Natural killer cell (primary cell): ENCODE measurements around the gene PRR12. TPM values are rescaled to one million over a fixed set of nuclear protein-coding genes. Genes with fewer than 3 reads are reported as not detected.

ENCODE experiments used
- ATAC-seq, 3 donors: fragments of 150-1000 bp in 2 of 3; fragments of 200-7000 bp in 1 of 3; cut with Tn5 transposase; 1 replicate in 1 of 3; 2 replicates in 2 of 3; pipeline ENCODE4 v1.10.0; 2021; ENCODE audit warnings: mild to moderate bottlenecking in 2 of 3, moderate library complexity in 2 of 3
- DNase-seq, 2 donors: peaks; one replicate each; pipeline versions ENCODE4 v3.0.0 to v3.0.0-alpha.2; 2013 to 2021; ENCODE audit warnings: mixed read lengths in 1 of 2
- H3K27ac ChIP-seq: one replicate; pipeline ENCODE4 v1.5.1; 2013; ENCODE audit warnings: mild to moderate bottlenecking, low read length
- H3K27me3 ChIP-seq: one replicate; pipeline ENCODE4 v1.6.1; 2013; ENCODE audit warnings: low read length; ENCODE audit not compliant: control insufficient read depth, insufficient read depth
- H3K36me3 ChIP-seq: one replicate; pipeline ENCODE4 v1.6.1; 2013; ENCODE audit warnings: low read length; ENCODE audit not compliant: control insufficient read depth, insufficient read depth
- H3K4me1 ChIP-seq: one replicate; pipeline ENCODE4 v1.6.1; 2013; ENCODE audit warnings: low read length; ENCODE audit not compliant: control insufficient read depth, insufficient read depth
- H3K4me3 ChIP-seq: one replicate; pipeline ENCODE4 v1.5.1; 2013; ENCODE audit warnings: low read length
- H3K9me3 ChIP-seq: one replicate; pipeline ENCODE4 v1.6.1; 2013; ENCODE audit warnings: low read length; ENCODE audit not compliant: control insufficient read depth, insufficient read depth
- H3K27ac Mint-ChIP-seq, 2 donors: one replicate each; pipeline ENCODE4 v1.8.0; 2022; ENCODE audit warnings: mild to moderate bottlenecking in 2 of 2, mixed read lengths in 2 of 2, moderate library complexity in 1 of 2
- H3K27me3 Mint-ChIP-seq, 2 donors: one replicate each; pipeline ENCODE4 v1.8.0; 2022; ENCODE audit warnings: low read depth in 2 of 2, mixed read lengths in 2 of 2
- H3K36me3 Mint-ChIP-seq: one replicate; pipeline ENCODE4 v1.8.0; 2022; ENCODE audit warnings: mixed read lengths
- H3K4me1 Mint-ChIP-seq, 2 donors: one replicate each; pipeline ENCODE4 v1.8.0; 2022; ENCODE audit warnings: mixed read lengths in 2 of 2
- H3K4me3 Mint-ChIP-seq: one replicate; pipeline ENCODE4 v1.8.0; 2022; ENCODE audit warnings: mild to moderate bottlenecking, moderate library complexity, mixed read lengths
- H3K9me3 Mint-ChIP-seq, 2 donors: one replicate each; pipeline ENCODE4 v1.8.0; 2022; ENCODE audit warnings: mixed read lengths in 2 of 2
- CTCF ChIP-seq: fragments of 200-600 bp; IDR thresholded peaks from one replicate; pipeline ENCODE4 v1.8.0; 2022; ENCODE audit warnings: antibody characterized with exemption
- WGBS: methylation state at CpG from one replicate; pipeline ENCODE4 v1.1.7; 2013; ENCODE audit warnings: missing lambda C conversion rate; ENCODE audit not compliant: insufficient coverage; 5-methylcytosine and 5-hydroxymethylcytosine counted together
- intact Hi-C: fragments of 100-400 bp; cut with micrococcal nuclease; formaldehyde crosslinking; loops from one replicate; pipeline ENCODE4 v1.14.2; 2022
- total RNA-seq, 4 donors: library from RNA; stranded (reverse); fragments of 120-200 nt in 1 of 4; gene quantifications; one replicate each; pipeline versions ENCODE4 v1.2.3 to v1.2.4, GENCODE V29; 2013 to 2022

Gene PRR12
- total RNA-seq, 3 donors from 2014 or later (not counting 1 experiment from before 2014, with no cell fraction given), result 51.1 to 62.1 (median 56.0) TPM

- H3K4me3 Mint-ChIP-seq, result no peak overlapping the region
- intact Hi-C loops, result no loop called here
- Histone ChIP-seq H3K36me3 (peaks cover 47% of the 10 kb centered on the region), H3K4me3 (no peak overlapping the region), H3K9me3 (no peaks in the 10 kb centered on the region), H3K27me3 (no peaks in the 10 kb centered on the region), H3K4me1 (peaks cover 18% of the 10 kb centered on the region), H3K27ac (no peak overlapping the region)
- TF ChIP-seq CTCF, result no peak
- no peaks in the 10 kb centered on the region for H3K36me3 Mint-ChIP-seq
- H3K4me1 Mint-ChIP-seq, result peaks cover 30 to 41% of the 10 kb centered on the region in 2 donors
- H3K9me3 Mint-ChIP-seq, result no peaks in the 10 kb centered on the region
- ATAC-seq (no peak), DNase-seq (no peak)
- H3K27ac Mint-ChIP-seq, result no peak overlapping the region
- H3K27me3 Mint-ChIP-seq, result no peaks in the 10 kb centered on the region
- WGBS, result 97% methylated on average over 65 of the region's 65 CpGs
Observed at GRCh38 chr19:49596954-49597702, 6.1 kb downstream of the PRR12 start.

- 97% methylated on average over 29 of the region's 29 CpGs for WGBS
- Histone ChIP-seq H3K4me1 (peaks cover 12% of the 10 kb centered on the region), H3K27me3 (no peaks in the 10 kb centered on the region), H3K27ac (no peak overlapping the region), H3K9me3 (no peaks in the 10 kb centered on the region), H3K36me3 (peaks cover 50% of the 10 kb centered on the region), H3K4me3 (no peak overlapping the region)
- intact Hi-C loops, result no loop called here
- Mint-ChIP-seq H3K27ac (no peak overlapping the region), H3K9me3 (no peaks in the 10 kb centered on the region), H3K27me3 (no peaks in the 10 kb centered on the region), H3K36me3 (no peaks in the 10 kb centered on the region), H3K4me1 (peaks cover 25 to 36% of the 10 kb centered on the region in 2 donors), H3K4me3 (no peak overlapping the region)
- DNase-seq (no peak), ATAC-seq (no peak)
- no peak for TF ChIP-seq CTCF
Observed at GRCh38 chr19:49597703-49597974, 6.7 kb downstream of the PRR12 start.

- Histone ChIP-seq H3K4me1 (no peaks in the 10 kb centered on the region), H3K9me3 (no peaks in the 10 kb centered on the region), H3K4me3 (no peak overlapping the region), H3K27me3 (no peaks in the 10 kb centered on the region), H3K36me3 (peaks cover 49% of the 10 kb centered on the region), H3K27ac (no peak overlapping the region)
- Mint-ChIP-seq H3K27ac (peak overlapping the region in 1 of 2 donors; percentile 79), H3K4me3 (no peak overlapping the region), H3K27me3 (no peaks in the 10 kb centered on the region), H3K36me3 (no peaks in the 10 kb centered on the region), H3K4me1 (peaks cover 5 to 16% of the 10 kb centered on the region in 2 donors), H3K9me3 (no peaks in the 10 kb centered on the region)
- 96% methylated on average over 26 of the region's 26 CpGs for WGBS
- ATAC-seq, result no peak
- no peak for TF ChIP-seq CTCF
- intact Hi-C loops, result no loop called here
- no peak for DNase-seq
Observed at GRCh38 chr19:49599378-49600295, 8.7 kb downstream of the PRR12 start.
